CD4-positive, alpha-beta memory T cell (primary cell): ENCODE measurements around the gene CACNA1D. TPM values are rescaled to one million over a fixed set of nuclear protein-coding genes. Genes with fewer than 3 reads are reported as not detected.

Experiments
- CTCF ChIA-PET: fragments of 350-600 bp; sonication (Branson Sonifier 250); formaldehyde crosslinking; loops from one replicate; lab custom pipeline; 2021; ENCODE audit warnings: inconsistent platforms; ENCODE audit not compliant: partially characterized antibody; lab: Charles Lee
- POLR2A ChIA-PET: fragments of 350-600 bp; sonication (Branson Sonifier 250); formaldehyde crosslinking; loops from one replicate; lab custom pipeline; 2021; ENCODE audit not compliant: partially characterized antibody; lab: Charles Lee
- DNase-seq, 5 donors: peaks; one replicate each; pipeline versions ENCODE4 v3.0.0 to v3.0.0-alpha.2; 2020 to 2022; ENCODE audit warnings: mixed read lengths in 1 of 5
- H3K27ac ChIP-seq: one replicate; pipeline ENCODE4 v1.7.0; 2013; ENCODE audit warnings: low read depth, low read length
- H3K27me3 ChIP-seq: 2 replicates; pipeline ENCODE4 v1.7.0; 2013; ENCODE audit warnings: mild to moderate bottlenecking, low read length, moderate library complexity; ENCODE audit not compliant: insufficient read depth
- H3K36me3 ChIP-seq: 2 replicates; pipeline ENCODE4 v1.7.0; 2013; ENCODE audit warnings: mild to moderate bottlenecking, low read length, moderate library complexity; ENCODE audit not compliant: insufficient read depth
- H3K4me1 ChIP-seq: 2 replicates; pipeline ENCODE4 v1.7.0; 2013; ENCODE audit warnings: mild to moderate bottlenecking, low read length, moderate library complexity; ENCODE audit not compliant: insufficient read depth
- H3K4me3 ChIP-seq, 2 donors: one replicate each; pipeline ENCODE4 v1.7.0; 2013; ENCODE audit warnings: low read length in 2 of 2, mild to moderate bottlenecking in 1 of 2
- H3K9me3 ChIP-seq, 2 donors: one replicate each; pipeline ENCODE4 v1.7.0; 2013; ENCODE audit warnings: low read length in 2 of 2, control low read depth in 1 of 2; ENCODE audit not compliant: control insufficient read depth in 1 of 2
- H3K27ac Mint-ChIP-seq, 7 donors: one replicate each; pipeline ENCODE4 v1.8.0; 2020 to 2021; ENCODE audit warnings: mixed read lengths in 7 of 7, mild to moderate bottlenecking in 6 of 7, inconsistent platforms in 3 of 7, moderate library complexity in 3 of 7
- H3K27me3 Mint-ChIP-seq, 2 donors: one replicate each; pipeline ENCODE4 v1.8.0; 2020 to 2021; ENCODE audit warnings: mixed read lengths in 2 of 2
- H3K36me3 Mint-ChIP-seq, 2 donors: one replicate each; pipeline ENCODE4 v1.8.0; 2020 to 2021; ENCODE audit warnings: mixed read lengths in 2 of 2, inconsistent platforms in 1 of 2, mild to moderate bottlenecking in 1 of 2
- H3K4me1 Mint-ChIP-seq, 4 donors: one replicate each; pipeline ENCODE4 v1.8.0; 2020 to 2021; ENCODE audit warnings: mixed read lengths in 4 of 4, mild to moderate bottlenecking in 1 of 4
- H3K4me3 Mint-ChIP-seq, 8 donors: one replicate each; pipeline ENCODE4 v1.8.0; 2020 to 2021; ENCODE audit warnings: mixed read lengths in 8 of 8, mild to moderate bottlenecking in 7 of 8, moderate library complexity in 6 of 8, inconsistent platforms in 3 of 8
- H3K9me3 Mint-ChIP-seq, 8 donors: one replicate each; pipeline ENCODE4 v1.8.0; 2020 to 2021; ENCODE audit warnings: mixed read lengths in 8 of 8, mild to moderate bottlenecking in 5 of 8, inconsistent platforms in 3 of 8, moderate library complexity in 1 of 8
- intact Hi-C: fragments of 100-400 bp; cut with micrococcal nuclease; formaldehyde crosslinking; loops from one replicate; pipeline ENCODE4 v1.15.1; 2023
- polyA plus RNA-seq, 2 donors: library from polyadenylated mRNA; unstranded; fragments of 300-500 nt; fragmentation: Illumina TruSeq; gene quantifications; one replicate each; pipeline ENCODE4 v1.2.3, GENCODE V29; 2021
- total RNA-seq, 2 experiments: library from RNA; stranded (reverse); gene quantifications; one replicate each; pipeline ENCODE4 v1.2.3, GENCODE V29; 2021

Gene CACNA1D
- total and polyA plus RNA-seq, 4 experiments from 2014 or later, result 0.06 TPM; not detected in 3

GRCh38 chr3:53812434-53812833 lies 318.0 kb downstream of the CACNA1D start:
- Histone ChIP-seq H3K36me3 (no peaks in the 10 kb centered on the region), H3K9me3 (no peaks in the 10 kb centered on the region), H3K27ac (no peak overlapping the region), H3K4me1 (no peaks in the 10 kb centered on the region), H3K27me3 (no peaks in the 10 kb centered on the region), H3K4me3 (no peak overlapping the region)
- Mint-ChIP-seq H3K36me3 (no peaks in the 10 kb centered on the region), H3K4me3 (no peak overlapping the region), H3K4me1 (no peaks in the 10 kb centered on the region), H3K27me3 (peaks cover 2 to 4% of the 10 kb centered on the region in 2 donors), H3K27ac (no peak overlapping the region), H3K9me3 (no peaks in the 10 kb centered on the region)
- ChIA-PET POLR2A (no interaction called here), CTCF (no interaction called here)
- no peak for DNase-seq
- intact Hi-C loops, result no loop called here

DNA sequence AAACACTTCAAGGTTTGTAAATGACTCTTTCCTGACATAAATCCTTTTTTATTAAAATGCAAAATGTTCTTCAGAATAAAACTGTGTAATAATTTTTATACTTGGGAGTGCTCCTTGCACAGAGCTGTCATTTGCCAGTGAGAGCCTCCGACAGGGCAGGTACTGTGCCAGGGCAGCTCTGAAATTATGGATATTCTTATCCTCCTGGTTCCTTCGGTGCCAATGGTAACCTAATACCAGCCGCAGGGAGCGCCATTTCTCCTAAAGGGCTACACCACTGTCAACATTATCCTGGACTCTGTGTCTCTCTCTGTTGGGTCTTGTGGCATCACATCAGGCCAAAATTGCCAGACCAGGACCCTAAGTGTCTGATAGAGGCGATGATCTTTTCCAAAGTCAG lies 318.8 kb downstream of the CACNA1D start:
- ChIA-PET CTCF (no interaction called here), POLR2A (no interaction called here)
- Histone ChIP-seq H3K9me3 (no peaks in the 10 kb centered on the region), H3K4me3 (no peak overlapping the region), H3K4me1 (no peaks in the 10 kb centered on the region), H3K36me3 (no peaks in the 10 kb centered on the region), H3K27me3 (no peaks in the 10 kb centered on the region), H3K27ac (no peak overlapping the region)
- Mint-ChIP-seq H3K4me3 (no peak overlapping the region), H3K9me3 (no peaks in the 10 kb centered on the region), H3K27me3 (peaks cover 4% of the 10 kb centered on the region in 2 donors), H3K27ac (no peak overlapping the region), H3K4me1 (no peaks in the 10 kb centered on the region), H3K36me3 (no peaks in the 10 kb centered on the region)
- intact Hi-C loops, result no loop called here
- DNase-seq, result no peak

- intact Hi-C loops, result no loop called here
- Histone ChIP-seq H3K36me3 (no peaks in the 10 kb centered on the region), H3K27ac (no peak overlapping the region), H3K27me3 (no peaks in the 10 kb centered on the region), H3K4me1 (no peaks in the 10 kb centered on the region), H3K4me3 (no peak overlapping the region), H3K9me3 (no peaks in the 10 kb centered on the region)
- Mint-ChIP-seq H3K4me1 (no peaks in the 10 kb centered on the region), H3K4me3 (no peak overlapping the region), H3K9me3 (no peaks in the 10 kb centered on the region), H3K36me3 (no peaks in the 10 kb centered on the region), H3K27me3 (peaks cover 0 to 4% of the 10 kb centered on the region in 2 donors), H3K27ac (no peak overlapping the region)
- ChIA-PET POLR2A (no interaction called here), CTCF (no interaction called here)
- no peak for DNase-seq
These were observed 319.5 kb downstream of the CACNA1D start for GRCh38 chr3:53813876-53814275.

- Mint-ChIP-seq H3K36me3 (no peaks in the 10 kb centered on the region), H3K4me1 (no peaks in the 10 kb centered on the region), H3K4me3 (no peak overlapping the region), H3K9me3 (no peaks in the 10 kb centered on the region), H3K27me3 (peaks cover 0 to 4% of the 10 kb centered on the region in 2 donors), H3K27ac (no peak overlapping the region)
- DNase-seq, result no peak
- Histone ChIP-seq H3K27ac (no peak overlapping the region), H3K36me3 (no peaks in the 10 kb centered on the region), H3K4me1 (no peaks in the 10 kb centered on the region), H3K4me3 (no peak overlapping the region), H3K9me3 (no peaks in the 10 kb centered on the region), H3K27me3 (no peaks in the 10 kb centered on the region)
- ChIA-PET POLR2A (no interaction called here), CTCF (no interaction called here)
- intact Hi-C loops, result no loop called here
These were observed 320.7 kb downstream of the CACNA1D start for GRCh38 chr3:53815067-53815466.

GRCh38 chr3:53815651-53816050 lies 321.2 kb downstream of the CACNA1D start:
- Histone ChIP-seq H3K4me3 (no peak overlapping the region), H3K36me3 (no peaks in the 10 kb centered on the region), H3K27me3 (no peaks in the 10 kb centered on the region), H3K27ac (no peak overlapping the region), H3K9me3 (no peaks in the 10 kb centered on the region), H3K4me1 (no peaks in the 10 kb centered on the region)
- no peak for DNase-seq
- H3K9me3 Mint-ChIP-seq, result no peaks in the 10 kb centered on the region
- H3K27ac Mint-ChIP-seq, result no peak overlapping the region
- no peak overlapping the region for H3K4me3 Mint-ChIP-seq
- peaks cover 0 to 4% of the 10 kb centered on the region in 2 donors for H3K27me3 Mint-ChIP-seq
- ChIA-PET POLR2A (no interaction called here), CTCF (no interaction called here)
- intact Hi-C loops, result no loop called here
- no peaks in the 10 kb centered on the region for H3K36me3 Mint-ChIP-seq
- no peaks in the 10 kb centered on the region for H3K4me1 Mint-ChIP-seq

DNA sequence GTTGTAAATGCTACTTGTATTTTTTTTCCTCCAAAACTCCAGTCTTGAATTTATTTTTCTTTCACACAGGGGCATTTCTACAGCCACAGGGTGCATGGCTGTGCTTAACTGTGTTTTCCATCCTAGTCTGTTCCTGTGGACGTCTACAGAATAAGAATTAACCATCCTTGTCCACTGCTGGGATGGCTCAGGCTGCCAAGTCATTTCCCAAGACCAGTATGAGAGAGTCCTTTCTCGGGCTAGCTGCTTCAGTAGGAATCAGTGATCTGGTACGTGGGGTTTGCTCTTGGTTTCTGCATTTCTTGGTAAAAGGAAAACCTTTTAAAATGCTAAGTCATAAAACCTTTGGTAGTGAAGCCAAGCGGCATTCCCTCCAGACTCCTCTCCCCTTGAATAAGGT lies 322.0 kb downstream of the CACNA1D start:
- Histone ChIP-seq H3K36me3 (no peaks in the 10 kb centered on the region), H3K4me3 (no peak overlapping the region), H3K9me3 (no peaks in the 10 kb centered on the region), H3K27me3 (no peaks in the 10 kb centered on the region), H3K27ac (no peak overlapping the region), H3K4me1 (no peaks in the 10 kb centered on the region)
- no peak overlapping the region for H3K27ac Mint-ChIP-seq
- H3K4me1 Mint-ChIP-seq, result no peaks in the 10 kb centered on the region
- intact Hi-C loops, result no loop called here
- no peaks in the 10 kb centered on the region for H3K36me3 Mint-ChIP-seq
- ChIA-PET CTCF (no interaction called here), POLR2A (no interaction called here)
- DNase-seq, result no peak
- peaks cover 0 to 4% of the 10 kb centered on the region in 2 donors for H3K27me3 Mint-ChIP-seq
- H3K9me3 Mint-ChIP-seq, result no peaks in the 10 kb centered on the region
- H3K4me3 Mint-ChIP-seq, result no peak overlapping the region

- Histone ChIP-seq H3K4me1 (no peaks in the 10 kb centered on the region), H3K27me3 (no peaks in the 10 kb centered on the region), H3K36me3 (no peaks in the 10 kb centered on the region), H3K27ac (no peak overlapping the region), H3K4me3 (no peak overlapping the region), H3K9me3 (no peaks in the 10 kb centered on the region)
- intact Hi-C loops, result no loop called here
- Mint-ChIP-seq H3K9me3 (no peaks in the 10 kb centered on the region), H3K4me1 (no peaks in the 10 kb centered on the region), H3K27me3 (peaks cover 0 to 4% of the 10 kb centered on the region in 2 donors), H3K27ac (no peak overlapping the region), H3K4me3 (no peak overlapping the region), H3K36me3 (no peaks in the 10 kb centered on the region)
- no peak for DNase-seq
- ChIA-PET POLR2A (no interaction called here), CTCF (no interaction called here)
These were observed 322.8 kb downstream of the CACNA1D start for GRCh38 chr3:53817211-53817610.

DNA sequence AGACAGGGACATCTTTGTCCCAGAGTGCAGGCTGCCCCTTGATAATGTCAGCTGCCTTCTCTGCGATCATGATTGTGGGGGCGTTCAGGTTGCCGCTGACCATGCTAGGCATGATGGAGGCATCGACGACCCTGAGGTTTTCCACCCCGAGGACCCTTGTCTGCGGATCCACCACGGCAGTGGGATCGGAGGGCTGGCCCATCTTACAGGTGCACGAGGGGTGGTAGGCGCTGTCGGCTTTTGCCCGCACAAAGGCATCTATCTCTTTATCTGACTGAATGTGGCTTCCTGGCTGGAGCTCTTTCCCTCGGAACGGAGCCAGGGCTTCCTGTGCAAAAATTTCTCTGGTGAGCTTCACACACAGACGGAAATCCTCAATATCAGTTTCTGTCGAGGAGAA lies 323.4 kb downstream of the CACNA1D start:
- no peak overlapping the region for H3K27ac ChIP-seq
- no peaks in the 10 kb centered on the region for H3K27me3 ChIP-seq
- CTCF ChIA-PET, result no interaction called here
- no peaks in the 10 kb centered on the region for H3K4me1 ChIP-seq
- H3K9me3 ChIP-seq, result no peaks in the 10 kb centered on the region
- H3K27ac Mint-ChIP-seq, result no peak overlapping the region
- peaks cover 0 to 4% of the 10 kb centered on the region in 2 donors for H3K27me3 Mint-ChIP-seq
- H3K4me3 Mint-ChIP-seq, result peak overlapping the region in 2 of 8 donors; percentile 18 to 47
- H3K4me1 Mint-ChIP-seq, result no peaks in the 10 kb centered on the region
- no peaks in the 10 kb centered on the region for H3K36me3 ChIP-seq
- intact Hi-C loops, result no loop called here
- H3K36me3 Mint-ChIP-seq, result no peaks in the 10 kb centered on the region
- no peaks in the 10 kb centered on the region for H3K9me3 Mint-ChIP-seq
- no peak overlapping the region for H3K4me3 ChIP-seq
- DNase-seq, result no peak
- POLR2A ChIA-PET, result no interaction called here
